H1 (cell line): Measurements from ENCODE around the gene MYL6B. TPM values are rescaled to one million over a fixed set of nuclear protein-coding genes. Genes with fewer than 3 reads are reported as not detected.

Experiments
- CTCF ChIA-PET: fragments of 300-600 bp; sonication (Branson Sonifier 250); formaldehyde crosslinking; loops from one replicate; lab custom pipeline; 2021; ENCODE audit not compliant: partially characterized antibody; lab: Charles Lee
- POLR2A ChIA-PET: fragments of 300-600 bp; sonication (Branson Sonifier 250); formaldehyde crosslinking; loops from one replicate; lab custom pipeline; 2021; ENCODE audit warnings: inconsistent platforms; ENCODE audit not compliant: partially characterized antibody; lab: Charles Lee
- DNase-seq, 2 experiments: peaks; one replicate each; pipeline versions ENCODE4 v3.0.0 to v3.0.0-alpha.2; 2010 to 2022; ENCODE audit warnings: low spot score in 2 of 2, low read depth in 1 of 2, mixed read lengths in 1 of 2
- FAIRE-seq: peaks from 2 replicates; lab custom pipeline; 2011; peaks lifted over from hg19 to GRCh38; lab: Jason Lieb, UNC
- H2AFZ ChIP-seq: 2 replicates; pipeline ENCODE4 v1.8.1; 2012; ENCODE audit warnings: low read length, inconsistent platforms
- H2AK5ac ChIP-seq: 2 replicates; pipeline ENCODE4 v1.6.1; 2013; ENCODE audit warnings: low read depth, low read length
- H2BK120ac ChIP-seq: replicated peaks from 2 replicates; pipeline ENCODE3; 2013; ENCODE audit warnings: low read depth, low read length, inconsistent platforms
- H2BK12ac ChIP-seq: 2 replicates; pipeline ENCODE4 v1.6.1; 2013; ENCODE audit warnings: low read depth, low read length
- H2BK15ac ChIP-seq: 2 replicates; pipeline ENCODE4 v1.6.1; 2013; ENCODE audit warnings: low read length
- H2BK20ac ChIP-seq: 2 replicates; pipeline ENCODE4 v1.6.1; 2013; ENCODE audit warnings: low read length
- H2BK5ac ChIP-seq: 2 replicates; pipeline ENCODE4 v1.6.1; 2013; ENCODE audit warnings: low read depth, low read length
- H3K14ac ChIP-seq: 2 replicates; pipeline ENCODE4 v1.6.1; 2013; ENCODE audit warnings: inconsistent platforms; ENCODE audit not compliant: insufficient read length
- H3K18ac ChIP-seq: 2 replicates; pipeline ENCODE4 v1.6.1; 2013; ENCODE audit warnings: low read length; ENCODE audit errors: extremely low read depth
- H3K23ac ChIP-seq: 2 replicates; pipeline ENCODE4 v1.6.1; 2013; ENCODE audit warnings: inconsistent platforms; ENCODE audit not compliant: insufficient read length
- H3K23me2 ChIP-seq: 2 replicates; pipeline ENCODE4 v1.6.1; 2013; ENCODE audit warnings: low read depth, low read length
- H3K27ac ChIP-seq: 2 replicates; pipeline ENCODE4 v1.6.1; 2011; ENCODE audit warnings: low read depth, low read length, inconsistent platforms
- H3K27me3 ChIP-seq, 4 experiments: replicated peaks in 1 of 4; 1 replicate in 1 of 4; 2 replicates in 3 of 4; pipeline versions ENCODE4 v1.6.1 to v1.8.1; 2011 to 2013; ENCODE audit warnings: low read length in 3 of 4, mild to moderate bottlenecking in 3 of 4, inconsistent platforms in 2 of 4, mixed read lengths in 2 of 4, moderate library complexity in 1 of 4; ENCODE audit not compliant: control insufficient read depth in 3 of 4, insufficient read depth in 3 of 4; ENCODE audit errors: extremely low read depth in 1 of 4
- H3K36me3 ChIP-seq, 4 experiments: 2 replicates each; pipeline versions ENCODE4 v1.6.1 to v1.8.1; 2011 to 2013; ENCODE audit warnings: mild to moderate bottlenecking in 4 of 4, low read length in 3 of 4, moderate library complexity in 2 of 4, control low read depth in 1 of 4, inconsistent platforms in 1 of 4; ENCODE audit not compliant: insufficient read depth in 4 of 4, control insufficient read depth in 2 of 4
- H3K4ac ChIP-seq: replicated peaks from 2 replicates; pipeline ENCODE3; 2013; ENCODE audit warnings: low read length, low read depth, mixed read lengths, inconsistent platforms; ENCODE audit not compliant: insufficient read length
- H3K4me1 ChIP-seq, 4 experiments: replicated peaks in 1 of 4; 1 replicate in 1 of 4; 2 replicates in 3 of 4; pipeline versions ENCODE4 v1.6.1 to v1.8.1; 2011 to 2013; ENCODE audit warnings: low read length in 3 of 4, inconsistent platforms in 2 of 4, mixed read lengths in 1 of 4; ENCODE audit not compliant: insufficient read depth in 4 of 4, control insufficient read depth in 3 of 4
- H3K4me2 ChIP-seq, 2 experiments: 2 replicates each; pipeline versions ENCODE4 v1.6.1 to v1.8.1; 2011 to 2013; ENCODE audit warnings: low read depth in 2 of 2, low read length in 2 of 2, control low read depth in 1 of 2, inconsistent platforms in 1 of 2, mild to moderate bottlenecking in 1 of 2; ENCODE audit not compliant: insufficient read depth in 1 of 2
- H3K4me3 ChIP-seq, 4 experiments: fragments of 200-600, 300-600 bp in 1 of 4; sonication (generic), shearing (Covaris generic), sonication (Bioruptor Twin) in 1 of 4; 2 replicates each; pipeline versions ENCODE4 v1.5.1 to v1.8.1; 2011 to 2016; ENCODE audit warnings: low read length in 4 of 4, low read depth in 3 of 4, control low read depth in 2 of 4, inconsistent platforms in 2 of 4, mild to moderate bottlenecking in 2 of 4, mixed read lengths in 1 of 4, moderate library complexity in 1 of 4; ENCODE audit not compliant: insufficient read depth in 2 of 4; ENCODE audit errors: extremely low read depth in 1 of 4
- H3K56ac ChIP-seq: replicated peaks from 2 replicates; pipeline ENCODE3; 2013; ENCODE audit warnings: low read depth, mild to moderate bottlenecking, mixed read lengths, low read length, inconsistent platforms; ENCODE audit not compliant: insufficient read length
- H3K79me1 ChIP-seq: 2 replicates; pipeline ENCODE4 v1.6.1; 2013; ENCODE audit warnings: low read depth, low read length, control low read depth
- H3K79me2 ChIP-seq, 2 experiments: 2 replicates each; pipeline versions ENCODE4 v1.6.1 to v1.8.1; 2012 to 2013; ENCODE audit warnings: low read length in 2 of 2, mild to moderate bottlenecking in 2 of 2, inconsistent platforms in 1 of 2; ENCODE audit not compliant: insufficient read depth in 2 of 2, control insufficient read depth in 1 of 2
- H3K9ac ChIP-seq, 4 experiments: replicated peaks in 1 of 4; 1 replicate in 1 of 4; 2 replicates in 3 of 4; pipeline versions ENCODE4 v1.6.1 to v1.8.1; 2011 to 2013; ENCODE audit warnings: low read depth in 3 of 4, low read length in 3 of 4, control low read depth in 2 of 4, mild to moderate bottlenecking in 2 of 4, moderate library complexity in 2 of 4, inconsistent platforms in 1 of 4; ENCODE audit errors: extremely low read depth in 1 of 4
- H3K9me3 ChIP-seq, 2 experiments: 2 replicates each; pipeline versions ENCODE4 v1.6.1 to v1.8.1; 2012 to 2013; ENCODE audit warnings: mild to moderate bottlenecking in 2 of 2, moderate library complexity in 2 of 2, control low read depth in 1 of 2, inconsistent platforms in 1 of 2, low read depth in 1 of 2, low read length in 1 of 2, mixed read lengths in 1 of 2; ENCODE audit not compliant: insufficient read depth in 2 of 2
- H4K20me1 ChIP-seq, 2 experiments: replicated peaks in 1 of 2; 2 replicates each; pipeline versions ENCODE3 to v1.8.1; 2011 to 2013; ENCODE audit warnings: inconsistent platforms in 2 of 2, low read length in 2 of 2, mild to moderate bottlenecking in 1 of 2; ENCODE audit not compliant: insufficient read depth in 2 of 2, control insufficient read depth in 1 of 2
- H4K5ac ChIP-seq: 2 replicates; pipeline ENCODE4 v1.6.1; 2013; ENCODE audit warnings: low read length, low read depth, mixed read lengths, inconsistent platforms; ENCODE audit not compliant: insufficient read length
- H4K8ac ChIP-seq: 2 replicates; pipeline ENCODE4 v1.8.0; 2013; ENCODE audit warnings: mild to moderate bottlenecking, moderate library complexity, low read length, inconsistent platforms; ENCODE audit not compliant: insufficient read depth; ENCODE audit errors: extremely low read depth
- H4K91ac ChIP-seq: replicated peaks from 2 replicates; pipeline ENCODE3; 2013; ENCODE audit warnings: low read length, mixed read lengths, inconsistent platforms; ENCODE audit not compliant: insufficient read length
- ATF2 ChIP-seq: IDR thresholded peaks from 2 replicates; pipeline ENCODE4 v1.6.1; 2012; ENCODE audit warnings: low read length, inconsistent platforms
- ATF3 ChIP-seq: IDR thresholded peaks from 2 replicates; pipeline ENCODE4 v1.6.1; 2011; ENCODE audit warnings: low read depth, mild to moderate bottlenecking, low read length; ENCODE audit not compliant: insufficient read depth
- CBX8 ChIP-seq: fragments of 300-800, 300-1000 bp; sonication (generic); IDR thresholded peaks from 2 replicates; pipeline ENCODE4 v1.7.1; 2016; ENCODE audit warnings: low read depth, low read length, borderline replicate concordance
- CTBP2 ChIP-seq: IDR thresholded peaks from 2 replicates; pipeline ENCODE4 v1.7.0; 2011; ENCODE audit warnings: borderline replicate concordance, mild to moderate bottlenecking, moderate library complexity, mixed read lengths, low read length; ENCODE audit not compliant: insufficient read depth, insufficient read length
- KDM5A ChIP-seq: fragments of 200-600 bp; IDR thresholded peaks from 2 replicates; pipeline ENCODE4 v1.7.1; 2012; ENCODE audit warnings: mild to moderate bottlenecking, low read length, inconsistent platforms, mixed read lengths
- MAX ChIP-seq: IDR thresholded peaks from 2 replicates; pipeline ENCODE4 v1.6.1; 2012; ENCODE audit warnings: inconsistent platforms
- POLR2A ChIP-seq, 2 experiments: IDR thresholded peaks; 1 replicate in 1 of 2; 2 replicates in 1 of 2; pipeline ENCODE4 v1.6.1; 2011; ENCODE audit warnings: low read depth in 2 of 2, low read length in 2 of 2, mild to moderate bottlenecking in 2 of 2; ENCODE audit errors: control extremely low read depth in 1 of 2
- SIN3A ChIP-seq, 2 experiments: IDR thresholded peaks in 1 of 2; conservative IDR thresholded peaks in 1 of 2; 2 replicates each; pipeline ENCODE4 v1.6.1; 2011 to 2012; ENCODE audit warnings: low read length in 2 of 2, improper control_type of control experiment in 1 of 2, low read depth in 1 of 2, mild to moderate bottlenecking in 1 of 2
- TBP ChIP-seq: IDR thresholded peaks from 2 replicates; pipeline ENCODE4 v1.6.1; 2011; ENCODE audit warnings: low read depth, low read length, improper control_type of control experiment
- WGBS, 2 experiments: shearing (Covaris generic) in 1 of 2; methylation state at CpG; one replicate each; pipeline versions ENCODE4 v1.1.6 to v1.1.7; 2013 to 2015; ENCODE audit warnings: low lambda C conversion rate in 2 of 2, mixed read lengths in 2 of 2, inconsistent platforms in 1 of 2, low coverage in 1 of 2, missing lambda C conversion rate in 1 of 2; ENCODE audit not compliant: insufficient replicate concordance in 2 of 2, insufficient coverage in 1 of 2, insufficient read length in 1 of 2; ENCODE audit errors: extremely low coverage in 1 of 2, missing lambda C conversion rate in 1 of 2; 5-methylcytosine and 5-hydroxymethylcytosine counted together
- polyA plus RNA-seq, 7 experiments: library from polyadenylated mRNA; depleted of rRNA in 3 of 7; stranded (reverse) in 5 of 7; unstranded in 2 of 7; fragments of >200 nt in 5 of 7; fragments of 200-250 nt in 2 of 7; gene quantifications; 1 replicate in 5 of 7; 2 replicates in 1 of 7; 4 replicates in 1 of 7; pipeline versions ENCODE4 v1.2.1 to v1.2.3, GENCODE V29; 2011 to 2013; ENCODE audit warnings: missing spikeins in 2 of 7, mixed read lengths in 2 of 7
- total RNA-seq: library from RNA; stranded (reverse); fragmentation: NEBNext Ultra II Directional; extraction: Animal tissue kit (Norgen Biotek cat#: 25700); gene quantifications from 2 replicates; pipeline ENCODE4 v1.2.1, GENCODE V29; 2021

MYL6B gene
- total and polyA plus RNA-seq, 2 of the 8 experiments (the other 6 are each of a cell fraction or from before 2014, with no cell fraction given), result 163 to 202 TPM

GRCh38 chr12:56143870-56144269 lies 8.5 kb upstream of the MYL6B start:
- Histone ChIP-seq H3K23me2 (no peaks in the 10 kb centered on the region), H2AFZ (no peak overlapping the region), H3K18ac (no peak overlapping the region), H2AK5ac (no peak overlapping the region), H3K79me1 (no peaks in the 10 kb centered on the region), H2BK120ac (no peak overlapping the region), H3K27me3 (no peaks in the 10 kb centered on the region), H4K5ac (no peak overlapping the region), H4K8ac (0 out of 2 replicates have a peak overlapping the region, but pooled peaks have one; percentile 79), H3K27ac (no peak overlapping the region), H3K56ac (no peak overlapping the region), H3K4me3 (no peak overlapping the region), H2BK20ac (no peak overlapping the region), H3K4me2 (no peak overlapping the region), H3K9me3 (no peaks in the 10 kb centered on the region), H4K20me1 (no peaks in the 10 kb centered on the region), H2BK15ac (no peak overlapping the region), H2BK5ac (no peak overlapping the region; the same call in 1 of the 2 replicates), H3K4ac (no peak overlapping the region), H3K9ac (no peak overlapping the region; a peak in 1 of 7 replicates), H3K23ac (no peak overlapping the region), H3K4me1 (no peaks in the 10 kb centered on the region), H3K36me3 (peaks cover 18 to 52% (median 41%) of the 10 kb centered on the region in 4 experiments; a peak in 7 of 8 replicates), H3K14ac (no peak overlapping the region), H2BK12ac (no peak overlapping the region), H4K91ac (no peak overlapping the region), H3K79me2 (no peaks in the 10 kb centered on the region)
- POLR2A ChIA-PET, result interaction anchor here (1.1 to 2.1 kb wide), 6 partner anchors 8 to 123 kb away, joined by 3 to 11 read pairs (median 4); partner anchors contain the start of genes MYL6B and RNF41
- WGBS, 2 experiments, result 92% methylated on average over 8 of the region's 8 CpGs; no CpG with 5 or more reads in 1 of the 2 experiments
- FAIRE-seq, result no peak
- CTCF ChIA-PET, result interaction anchor here (0.5 to 3.5 kb wide), 11 partner anchors 13 to 115 kb away, joined by 3 to 19 read pairs (median 4); partner anchors contain the start of genes ANKRD52 and ZC3H10
- no peak for DNase-seq
- TF ChIP-seq TBP (no peak), MAX (no peak), POLR2A (IDR thresholded peaks at IDR 0.05; ENCODE audit: control extremely low read depth in 1 of 2, low read depth in 2 of 2, low read length in 2 of 2) (no peak), CBX8 (no peak), KDM5A (no peak), SIN3A (conservative IDR thresholded peaks at IDR 0.05 in 1 of 2, IDR thresholded peaks at IDR 0.05 in 1 of 2; ENCODE audit: low read depth in 1 of 2, low read length in 2 of 2) (no peak), ATF2 (no peak), CTBP2 (no peak), ATF3 (no peak)
